HL-60 (cell line): Measurements from ENCODE around the gene GPR31.

Source experiments
- DNase-seq, 2 experiments: peaks; one replicate each; pipeline ENCODE4 v3.0.0-alpha.2; 2010 to 2020; ENCODE audit warnings: low read depth in 1 of 2, low spot score in 1 of 2
- H3K27ac ChIP-seq: fragments of 250-450 bp; sonication (Bioruptor Pico); replicated peaks from 2 replicates; pipeline ENCODE4 v1.5.1; 2020; ENCODE audit warnings: mild to moderate bottlenecking, moderate library complexity
- H3K27me3 ChIP-seq: fragments of 250-450 bp; sonication (Bioruptor Pico); 2 replicates; pipeline ENCODE4 v1.5.1; 2021; ENCODE audit warnings: mild to moderate bottlenecking, moderate library complexity; ENCODE audit not compliant: insufficient read depth, poor library complexity, severe bottlenecking
- H3K4me3 ChIP-seq: replicated peaks from 2 replicates; pipeline ENCODE4 v1.5.1; 2011; ENCODE audit warnings: mild to moderate bottlenecking, control low read depth, low read length; ENCODE audit not compliant: insufficient read depth
- GABPA ChIP-seq: IDR thresholded peaks from 2 replicates; pipeline ENCODE4 v1.6.1; 2012; ENCODE audit warnings: low read depth
- POLR2AphosphoS5 ChIP-seq: IDR thresholded peaks from 2 replicates; pipeline ENCODE4 v1.6.1; 2012; ENCODE audit warnings: low read depth
- SPI1 ChIP-seq: IDR thresholded peaks from 2 replicates; pipeline ENCODE4 v1.6.1; 2012; ENCODE audit warnings: low read depth, mild to moderate bottlenecking, borderline replicate concordance
- TF ChIP-seq, protein P1 (sequence below): IDR thresholded peaks from 2 replicates; pipeline ENCODE4 v1.6.1; 2012; ENCODE audit warnings: low read depth; ENCODE audit not compliant: insufficient replicate concordance
- TF ChIP-seq, protein P2 (sequence below): IDR thresholded peaks from one replicate; pipeline ENCODE4 v1.5.1; 2011; ENCODE audit warnings: low read length, control low read depth, inconsistent platforms; ENCODE audit not compliant: insufficient read depth

Gene GPR31

DNA sequence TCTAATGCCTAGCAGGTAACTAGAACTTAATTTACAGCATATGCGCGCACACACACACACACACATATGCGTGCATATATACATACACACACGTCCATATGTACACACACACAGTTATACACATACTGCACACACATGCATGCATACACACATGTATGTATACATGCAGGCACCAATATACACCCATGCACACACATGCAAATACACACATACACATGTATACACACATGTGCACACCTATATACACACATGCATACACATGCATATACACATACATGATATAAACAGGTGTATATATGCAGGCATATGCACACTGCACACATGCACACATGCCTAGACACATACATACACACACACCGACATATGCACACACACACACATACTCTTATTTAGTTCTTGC lies 33.0 kb downstream of the GPR31 start:
- DNase-seq = no peak
- TF ChIP-seq GABPA (no peak), SPI1 (no peak), POLR2AphosphoS5 (no peak)
- TF ChIP-seq, protein P1, sequence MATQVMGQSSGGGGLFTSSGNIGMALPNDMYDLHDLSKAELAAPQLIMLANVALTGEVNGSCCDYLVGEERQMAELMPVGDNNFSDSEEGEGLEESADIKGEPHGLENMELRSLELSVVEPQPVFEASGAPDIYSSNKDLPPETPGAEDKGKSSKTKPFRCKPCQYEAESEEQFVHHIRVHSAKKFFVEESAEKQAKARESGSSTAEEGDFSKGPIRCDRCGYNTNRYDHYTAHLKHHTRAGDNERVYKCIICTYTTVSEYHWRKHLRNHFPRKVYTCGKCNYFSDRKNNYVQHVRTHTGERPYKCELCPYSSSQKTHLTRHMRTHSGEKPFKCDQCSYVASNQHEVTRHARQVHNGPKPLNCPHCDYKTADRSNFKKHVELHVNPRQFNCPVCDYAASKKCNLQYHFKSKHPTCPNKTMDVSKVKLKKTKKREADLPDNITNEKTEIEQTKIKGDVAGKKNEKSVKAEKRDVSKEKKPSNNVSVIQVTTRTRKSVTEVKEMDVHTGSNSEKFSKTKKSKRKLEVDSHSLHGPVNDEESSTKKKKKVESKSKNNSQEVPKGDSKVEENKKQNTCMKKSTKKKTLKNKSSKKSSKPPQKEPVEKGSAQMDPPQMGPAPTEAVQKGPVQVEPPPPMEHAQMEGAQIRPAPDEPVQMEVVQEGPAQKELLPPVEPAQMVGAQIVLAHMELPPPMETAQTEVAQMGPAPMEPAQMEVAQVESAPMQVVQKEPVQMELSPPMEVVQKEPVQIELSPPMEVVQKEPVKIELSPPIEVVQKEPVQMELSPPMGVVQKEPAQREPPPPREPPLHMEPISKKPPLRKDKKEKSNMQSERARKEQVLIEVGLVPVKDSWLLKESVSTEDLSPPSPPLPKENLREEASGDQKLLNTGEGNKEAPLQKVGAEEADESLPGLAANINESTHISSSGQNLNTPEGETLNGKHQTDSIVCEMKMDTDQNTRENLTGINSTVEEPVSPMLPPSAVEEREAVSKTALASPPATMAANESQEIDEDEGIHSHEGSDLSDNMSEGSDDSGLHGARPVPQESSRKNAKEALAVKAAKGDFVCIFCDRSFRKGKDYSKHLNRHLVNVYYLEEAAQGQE = no peak
- Histone ChIP-seq H3K27ac (no peak overlapping the region), H3K4me3 (no peak overlapping the region), H3K27me3 (no peaks in the 10 kb centered on the region)

DNA sequence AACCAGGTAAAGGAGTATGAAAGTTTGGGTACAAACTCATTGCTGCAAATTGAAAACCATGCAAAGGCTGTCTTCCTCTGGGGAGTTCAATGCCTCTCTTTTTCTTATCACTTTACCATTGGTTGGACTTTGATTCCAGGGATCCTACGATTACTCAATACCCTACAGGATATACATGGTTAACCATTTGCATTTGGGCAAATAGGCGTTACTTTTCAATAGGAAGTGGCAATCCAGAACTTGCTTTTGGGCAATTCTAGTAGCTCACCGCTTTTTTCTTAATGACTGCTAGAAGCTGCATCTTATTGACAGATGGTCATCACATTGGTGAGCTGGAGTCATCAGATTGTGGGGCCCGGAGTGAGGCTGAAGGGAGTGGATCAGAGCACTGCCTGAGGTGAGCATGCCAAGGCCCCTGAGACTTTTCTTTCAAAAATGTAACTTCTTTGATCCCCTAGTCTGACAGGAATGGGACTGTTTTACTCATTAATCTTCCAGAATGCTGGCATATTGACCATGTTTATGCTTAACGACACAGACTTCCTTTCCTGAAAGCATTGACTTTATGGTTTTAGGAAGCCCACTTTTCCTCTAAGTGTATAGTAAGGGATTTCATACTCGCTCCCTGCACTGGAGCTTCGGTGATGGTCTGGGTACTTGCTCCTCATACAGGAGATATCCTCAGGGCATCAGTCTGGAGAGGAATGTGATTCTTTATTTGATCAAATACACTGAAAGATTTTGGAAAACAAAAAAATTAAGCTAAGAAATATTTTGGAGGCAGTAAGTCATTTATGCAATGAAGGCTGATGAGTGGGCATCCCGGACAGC lies 34.7 kb downstream of the GPR31 start, which contains the start of gene CCR6:
CCR6 (plus strand) TSS at position 270 of the 831 bp plus-strand sequence. CDS start 13,039 bp downstream, outside the sequence.
- DNase-seq = no peak
- no peak for TF ChIP-seq POLR2AphosphoS5
- TF ChIP-seq, protein P1 = no peak
- TF ChIP-seq, protein P2, sequence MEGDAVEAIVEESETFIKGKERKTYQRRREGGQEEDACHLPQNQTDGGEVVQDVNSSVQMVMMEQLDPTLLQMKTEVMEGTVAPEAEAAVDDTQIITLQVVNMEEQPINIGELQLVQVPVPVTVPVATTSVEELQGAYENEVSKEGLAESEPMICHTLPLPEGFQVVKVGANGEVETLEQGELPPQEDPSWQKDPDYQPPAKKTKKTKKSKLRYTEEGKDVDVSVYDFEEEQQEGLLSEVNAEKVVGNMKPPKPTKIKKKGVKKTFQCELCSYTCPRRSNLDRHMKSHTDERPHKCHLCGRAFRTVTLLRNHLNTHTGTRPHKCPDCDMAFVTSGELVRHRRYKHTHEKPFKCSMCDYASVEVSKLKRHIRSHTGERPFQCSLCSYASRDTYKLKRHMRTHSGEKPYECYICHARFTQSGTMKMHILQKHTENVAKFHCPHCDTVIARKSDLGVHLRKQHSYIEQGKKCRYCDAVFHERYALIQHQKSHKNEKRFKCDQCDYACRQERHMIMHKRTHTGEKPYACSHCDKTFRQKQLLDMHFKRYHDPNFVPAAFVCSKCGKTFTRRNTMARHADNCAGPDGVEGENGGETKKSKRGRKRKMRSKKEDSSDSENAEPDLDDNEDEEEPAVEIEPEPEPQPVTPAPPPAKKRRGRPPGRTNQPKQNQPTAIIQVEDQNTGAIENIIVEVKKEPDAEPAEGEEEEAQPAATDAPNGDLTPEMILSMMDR = no peak
- TF ChIP-seq SPI1 = no peak
- TF ChIP-seq GABPA = no peak
- H3K4me3 ChIP-seq = no peak within 1 kb of the TSS
- no peaks in the 10 kb centered on the region for H3K27me3 ChIP-seq
- H3K27ac ChIP-seq = no peak within 1 kb of the TSS

DNA sequence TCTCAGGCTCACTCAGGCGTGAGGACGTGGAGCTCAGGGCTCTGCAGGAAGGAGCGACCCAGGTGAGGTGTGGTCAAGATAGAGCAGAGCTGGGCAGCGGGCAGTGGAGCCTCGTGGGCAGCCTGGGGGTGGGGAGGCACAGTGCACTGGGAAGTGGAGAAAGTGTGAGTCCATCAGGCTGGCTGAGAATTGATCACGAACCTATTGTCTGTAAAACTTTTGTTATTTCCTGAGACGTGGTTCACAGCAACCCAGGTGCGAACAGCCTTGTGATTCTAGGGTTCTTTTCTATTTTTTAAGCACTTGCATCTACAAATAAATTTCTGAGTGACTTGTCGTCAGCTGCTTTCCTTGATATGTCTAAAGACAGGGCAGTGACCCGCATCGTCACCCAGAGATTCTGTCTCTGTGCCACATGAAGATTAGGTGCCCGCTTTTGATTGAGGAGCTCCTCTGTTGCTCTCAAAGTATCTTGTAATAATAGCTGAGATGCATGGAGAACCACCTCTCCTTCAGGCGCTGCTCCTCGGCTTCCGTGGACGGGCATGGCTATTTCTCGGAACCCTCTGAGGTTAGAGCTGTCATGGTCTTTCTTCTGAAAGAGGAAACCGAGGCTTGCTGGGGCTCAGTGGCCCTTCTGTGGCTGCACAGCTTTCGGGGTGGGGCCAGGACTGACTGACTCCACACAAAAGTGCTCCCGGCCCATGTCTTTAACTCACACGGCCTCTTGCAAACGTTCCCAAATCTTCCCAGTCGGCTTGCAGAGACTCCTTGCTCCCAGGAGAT lies 35.5 kb downstream of the GPR31 start:
- Histone ChIP-seq H3K4me3 (no peak overlapping the region), H3K27ac (no peak overlapping the region), H3K27me3 (no peaks in the 10 kb centered on the region)
- TF ChIP-seq POLR2AphosphoS5 (no peak), GABPA (no peak), SPI1 (no peak)
- TF ChIP-seq, protein P1 = no peak
- TF ChIP-seq, protein P2 = no peak
- DNase-seq = no peak
